Activated naive CD8-positive, alpha-beta T cell (primary cell): ENCODE results near the gene SERPINB6.
A peak's percentile ranks its signal among the peaks of the same experiment; 100 is the strongest.
"Not testable (repeated sequence)": the region's sequence is repeated elsewhere in the genome, so short reads cannot be mapped to it uniquely, and the experiment has no call there.

Experiments used
- H3K27ac Mint-ChIP-seq: one replicate; pipeline ENCODE4 v1.8.0; 2021; ENCODE audit warnings: mixed read lengths
- H3K27me3 Mint-ChIP-seq: one replicate; pipeline ENCODE4 v1.8.0; 2021; ENCODE audit warnings: mixed read lengths
- H3K36me3 Mint-ChIP-seq: one replicate; pipeline ENCODE4 v1.8.0; 2021; ENCODE audit warnings: mixed read lengths
- H3K4me1 Mint-ChIP-seq: one replicate; pipeline ENCODE4 v1.8.0; 2021; ENCODE audit warnings: low read depth, mixed read lengths
- H3K4me3 Mint-ChIP-seq: one replicate; pipeline ENCODE4 v1.8.0; 2021; ENCODE audit warnings: mild to moderate bottlenecking, mixed read lengths
- H3K9me3 Mint-ChIP-seq: one replicate; pipeline ENCODE4 v1.8.0; 2021; ENCODE audit warnings: low read depth, mixed read lengths

The SERPINB6 gene

GRCh38 chr6:2971420-2972218 lies at the start of gene SERPINB6:
Gene SERPINB6 (minus strand): TSS chr6:2971567. CDS start chr6:2959332, 12,235 bp downstream.
- Mint-ChIP-seq H3K27ac (peak within 1 kb of the TSS; percentile 81), H3K4me3 (peak within 1 kb of the TSS; percentile 86), H3K36me3 (peaks cover 2% of the 10 kb centered on the region), H3K27me3 (no peaks in the 10 kb centered on the region), H3K9me3 (no peaks in the 10 kb centered on the region), H3K4me1 (peaks cover 39% of the 10 kb centered on the region)

- Mint-ChIP-seq H3K27me3 (no peaks in the 10 kb centered on the region), H3K4me1 (peaks cover 27% of the 10 kb centered on the region), H3K27ac (no peak overlapping the region), H3K4me3 (no peak overlapping the region), H3K9me3 (no peaks in the 10 kb centered on the region), H3K36me3 (peaks cover 16% of the 10 kb centered on the region)
Measured at GRCh38 chr6:3019749-3020320, 48.5 kb upstream of the SERPINB6 start.

GRCh38 chr6:3019065-3019464 lies 47.7 kb upstream of the SERPINB6 start:
- Mint-ChIP-seq H3K4me1 (peaks cover 21% of the 10 kb centered on the region), H3K36me3 (peaks cover 19% of the 10 kb centered on the region), H3K9me3 (no peaks in the 10 kb centered on the region), H3K27me3 (no peaks in the 10 kb centered on the region), H3K4me3 (no peak overlapping the region), H3K27ac (no peak overlapping the region)

- H3K36me3 Mint-ChIP-seq = peaks cover 20% of the 10 kb centered on the region
- H3K4me1 Mint-ChIP-seq = peaks cover 6% of the 10 kb centered on the region
- no peak overlapping the region for H3K27ac Mint-ChIP-seq
- no peaks in the 10 kb centered on the region for H3K27me3 Mint-ChIP-seq
- no peaks in the 10 kb centered on the region for H3K9me3 Mint-ChIP-seq
- no peak overlapping the region for H3K4me3 Mint-ChIP-seq
Measured at GRCh38 chr6:3017304-3017703, 45.9 kb upstream of the SERPINB6 start.

GRCh38 chr6:3016473-3017280 lies 45.3 kb upstream of the SERPINB6 start:
- no peak overlapping the region for H3K4me3 Mint-ChIP-seq

GRCh38 chr6:3015144-3015543 lies 43.8 kb upstream of the SERPINB6 start:
- Mint-ChIP-seq H3K4me1 (peaks cover 1% of the 10 kb centered on the region), H3K36me3 (peaks cover 36% of the 10 kb centered on the region), H3K27ac (no peak overlapping the region), H3K27me3 (no peaks in the 10 kb centered on the region), H3K4me3 (no peak overlapping the region), H3K9me3 (peaks cover 14% of the 10 kb centered on the region)

More at GRCh38 chr6:3016473-3017280, 45.3 kb upstream of the SERPINB6 start:
- Mint-ChIP-seq H3K9me3 (peaks cover 3% of the 10 kb centered on the region), H3K36me3 (peaks cover 26% of the 10 kb centered on the region), H3K4me1 (peaks cover 6% of the 10 kb centered on the region), H3K27ac (no peak overlapping the region), H3K27me3 (no peaks in the 10 kb centered on the region)

GRCh38 chr6:3014675-3015066 lies 43.3 kb upstream of the SERPINB6 start:
- Mint-ChIP-seq H3K9me3 (peaks cover 14% of the 10 kb centered on the region), H3K27ac (no peak overlapping the region), H3K4me1 (no peaks in the 10 kb centered on the region), H3K4me3 (no peak overlapping the region), H3K36me3 (peaks cover 36% of the 10 kb centered on the region), H3K27me3 (no peaks in the 10 kb centered on the region)

- Mint-ChIP-seq H3K27me3 (no peaks in the 10 kb centered on the region), H3K27ac (no peak overlapping the region), H3K4me3 (no peak overlapping the region), H3K9me3 (peaks cover 14% of the 10 kb centered on the region), H3K36me3 (peaks cover 40% of the 10 kb centered on the region), H3K4me1 (no peaks in the 10 kb centered on the region)
Measured at GRCh38 chr6:3013901-3014674, 42.7 kb upstream of the SERPINB6 start.

- Mint-ChIP-seq H3K27ac (no peak overlapping the region), H3K27me3 (no peaks in the 10 kb centered on the region), H3K4me3 (no peak overlapping the region), H3K4me1 (no peaks in the 10 kb centered on the region), H3K9me3 (peaks cover 14% of the 10 kb centered on the region), H3K36me3 (peaks cover 44% of the 10 kb centered on the region)
Measured at GRCh38 chr6:3013486-3013885, 42.1 kb upstream of the SERPINB6 start.

GRCh38 chr6:3011592-3011991 lies 40.2 kb upstream of the SERPINB6 start:
- H3K27me3 Mint-ChIP-seq = no peaks in the 10 kb centered on the region
- no peak overlapping the region for H3K27ac Mint-ChIP-seq
- H3K9me3 Mint-ChIP-seq = peaks cover 14% of the 10 kb centered on the region

GRCh38 chr6:3011158-3011557 lies 39.8 kb upstream of the SERPINB6 start:
- H3K27ac Mint-ChIP-seq = no peak overlapping the region
- H3K9me3 Mint-ChIP-seq = peaks cover 14% of the 10 kb centered on the region
- no peaks in the 10 kb centered on the region for H3K4me1 Mint-ChIP-seq
- no peak overlapping the region for H3K4me3 Mint-ChIP-seq
- no peaks in the 10 kb centered on the region for H3K27me3 Mint-ChIP-seq
- peaks cover 49% of the 10 kb centered on the region for H3K36me3 Mint-ChIP-seq

More at GRCh38 chr6:3011592-3011991, 40.2 kb upstream of the SERPINB6 start:
- Mint-ChIP-seq H3K4me1 (no peaks in the 10 kb centered on the region), H3K36me3 (peaks cover 49% of the 10 kb centered on the region), H3K4me3 (no peak overlapping the region)

- peaks cover 14% of the 10 kb centered on the region for H3K9me3 Mint-ChIP-seq
- H3K4me1 Mint-ChIP-seq = no peaks in the 10 kb centered on the region
- no peak overlapping the region for H3K27ac Mint-ChIP-seq
- H3K27me3 Mint-ChIP-seq = no peaks in the 10 kb centered on the region
- no peak overlapping the region for H3K4me3 Mint-ChIP-seq
- H3K36me3 Mint-ChIP-seq = peaks cover 45% of the 10 kb centered on the region
Measured at GRCh38 chr6:3009930-3010329, 38.6 kb upstream of the SERPINB6 start.

- not testable (repeated sequence) for H3K27ac Mint-ChIP-seq, H3K27me3 Mint-ChIP-seq, H3K4me1 Mint-ChIP-seq, H3K4me3 Mint-ChIP-seq
- Mint-ChIP-seq H3K9me3 (peaks cover 14% of the 10 kb centered on the region), H3K36me3 (peaks cover 42% of the 10 kb centered on the region)
Measured at GRCh38 chr6:3008712-3009265, 37.4 kb upstream of the SERPINB6 start.

GRCh38 chr6:3007571-3007970 lies 36.2 kb upstream of the SERPINB6 start:
- peaks cover 14% of the 10 kb centered on the region for H3K9me3 Mint-ChIP-seq
- H3K4me3 Mint-ChIP-seq = no peak overlapping the region
- peaks cover 37% of the 10 kb centered on the region for H3K36me3 Mint-ChIP-seq
- H3K27me3 Mint-ChIP-seq = no peaks in the 10 kb centered on the region
- no peak overlapping the region for H3K27ac Mint-ChIP-seq
- H3K4me1 Mint-ChIP-seq = peaks cover 2% of the 10 kb centered on the region
